ENCODE results near the gene DPP3. TPM values are rescaled to one million over a fixed set of nuclear protein-coding genes. Genes with fewer than 3 reads are reported as not detected.

Gene DPP3
- total and polyA plus RNA-seq, 12 donors: 6.2 to 28.9 (median 14.7) TPM

DNA sequence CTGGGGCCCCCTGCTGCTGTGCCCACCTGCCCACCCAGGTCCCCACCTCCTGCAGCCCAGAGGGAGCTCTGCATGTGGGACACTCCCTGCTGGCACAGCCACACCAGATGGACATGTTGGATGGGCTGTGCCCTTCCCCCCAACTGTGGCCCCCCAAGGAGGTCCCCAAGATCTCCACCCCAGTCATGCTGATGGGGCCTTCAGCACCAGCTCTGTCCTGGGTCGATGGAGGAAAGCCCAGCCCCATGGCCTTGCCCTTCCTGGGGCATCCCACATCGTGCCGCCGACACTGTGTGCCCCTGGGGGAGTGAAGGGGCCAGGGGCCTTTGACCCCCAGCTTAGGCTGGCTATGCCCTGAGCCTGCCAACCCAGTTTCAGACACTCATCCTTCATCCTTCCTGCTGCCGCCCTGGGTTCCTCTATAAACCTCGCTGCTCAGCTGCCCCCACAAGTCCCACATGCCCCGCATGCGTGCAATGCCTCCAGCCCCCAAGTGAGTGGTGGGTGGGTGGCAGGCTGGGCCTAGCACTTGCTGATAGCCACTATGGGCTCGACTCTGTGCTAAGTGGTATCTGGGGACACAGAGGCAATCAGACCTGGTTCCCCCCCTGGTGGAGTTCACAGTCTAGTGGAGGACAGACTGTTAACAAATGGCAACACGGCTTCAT is 3.9 kb upstream of the DPP3 start:
- 79 to 82% methylated on average over 10 of the region's 10 CpGs for WGBS, 2 donors
- no peak overlapping the region for H3K27ac ChIP-seq
- H3K4me3 ChIP-seq: no peak overlapping the region
- intact Hi-C loops (cut with DNase I): loop anchor here in 1 of 10 donors (5.0 kb wide), 1 partner anchor 69 kb away; no protein-coding TSS in a partner anchor
- ATAC-seq (no peak), DNase-seq (no peak)
- H3K9me3 ChIP-seq: no peaks in the 10 kb centered on the region
- no peaks in the 10 kb centered on the region for H3K27me3 ChIP-seq
- TF ChIP-seq, protein P1, sequence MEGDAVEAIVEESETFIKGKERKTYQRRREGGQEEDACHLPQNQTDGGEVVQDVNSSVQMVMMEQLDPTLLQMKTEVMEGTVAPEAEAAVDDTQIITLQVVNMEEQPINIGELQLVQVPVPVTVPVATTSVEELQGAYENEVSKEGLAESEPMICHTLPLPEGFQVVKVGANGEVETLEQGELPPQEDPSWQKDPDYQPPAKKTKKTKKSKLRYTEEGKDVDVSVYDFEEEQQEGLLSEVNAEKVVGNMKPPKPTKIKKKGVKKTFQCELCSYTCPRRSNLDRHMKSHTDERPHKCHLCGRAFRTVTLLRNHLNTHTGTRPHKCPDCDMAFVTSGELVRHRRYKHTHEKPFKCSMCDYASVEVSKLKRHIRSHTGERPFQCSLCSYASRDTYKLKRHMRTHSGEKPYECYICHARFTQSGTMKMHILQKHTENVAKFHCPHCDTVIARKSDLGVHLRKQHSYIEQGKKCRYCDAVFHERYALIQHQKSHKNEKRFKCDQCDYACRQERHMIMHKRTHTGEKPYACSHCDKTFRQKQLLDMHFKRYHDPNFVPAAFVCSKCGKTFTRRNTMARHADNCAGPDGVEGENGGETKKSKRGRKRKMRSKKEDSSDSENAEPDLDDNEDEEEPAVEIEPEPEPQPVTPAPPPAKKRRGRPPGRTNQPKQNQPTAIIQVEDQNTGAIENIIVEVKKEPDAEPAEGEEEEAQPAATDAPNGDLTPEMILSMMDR (IDR thresholded peaks at IDR 0.05): no peak
- H3K4me1 ChIP-seq: peaks cover 0 to 22% (median 17%) of the 10 kb centered on the region in 9 donors
- H3K36me3 ChIP-seq: peaks cover 0 to 54% (median 11%) of the 10 kb centered on the region in 9 donors

DNA sequence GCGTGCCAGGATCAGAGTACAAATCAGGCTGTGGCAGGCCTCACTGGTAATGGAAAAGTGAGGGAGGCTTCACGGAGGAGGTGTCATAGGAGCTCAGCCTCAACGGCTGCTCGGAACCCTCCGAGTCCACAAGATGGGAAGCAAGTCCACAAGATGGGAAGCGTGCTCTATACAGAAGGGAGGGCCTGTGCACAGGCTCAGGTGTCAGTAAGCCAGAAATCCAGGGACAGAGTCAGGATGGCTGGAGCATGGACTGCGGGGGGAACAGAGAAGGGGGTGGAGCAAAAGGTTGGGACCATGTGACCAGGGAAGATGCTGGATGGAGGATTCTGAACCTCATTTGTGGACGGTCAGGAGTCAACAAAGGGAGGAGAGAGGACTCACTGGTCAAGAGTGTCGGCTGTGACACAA is 3.4 kb upstream of the DPP3 start:
- Histone ChIP-seq H3K27me3 (no peaks in the 10 kb centered on the region), H3K27ac (no peak overlapping the region), H3K4me3 (no peak overlapping the region), H3K4me1 (peaks cover 0 to 22% (median 17%) of the 10 kb centered on the region in 9 donors), H3K9me3 (no peaks in the 10 kb centered on the region), H3K36me3 (peaks cover 0 to 49% (median 11%) of the 10 kb centered on the region in 9 donors)
- 61 to 64% methylated on average over 9 of the region's 9 CpGs for WGBS, 2 donors
- no peak for DNase-seq
- intact Hi-C loops (cut with DNase I): loop anchor here in 1 of 10 donors (5.0 kb wide), 1 partner anchor 70 kb away; no protein-coding TSS in a partner anchor
- ATAC-seq: no peak
- TF ChIP-seq, protein P1 (IDR thresholded peaks at IDR 0.05): no peak

DNA sequence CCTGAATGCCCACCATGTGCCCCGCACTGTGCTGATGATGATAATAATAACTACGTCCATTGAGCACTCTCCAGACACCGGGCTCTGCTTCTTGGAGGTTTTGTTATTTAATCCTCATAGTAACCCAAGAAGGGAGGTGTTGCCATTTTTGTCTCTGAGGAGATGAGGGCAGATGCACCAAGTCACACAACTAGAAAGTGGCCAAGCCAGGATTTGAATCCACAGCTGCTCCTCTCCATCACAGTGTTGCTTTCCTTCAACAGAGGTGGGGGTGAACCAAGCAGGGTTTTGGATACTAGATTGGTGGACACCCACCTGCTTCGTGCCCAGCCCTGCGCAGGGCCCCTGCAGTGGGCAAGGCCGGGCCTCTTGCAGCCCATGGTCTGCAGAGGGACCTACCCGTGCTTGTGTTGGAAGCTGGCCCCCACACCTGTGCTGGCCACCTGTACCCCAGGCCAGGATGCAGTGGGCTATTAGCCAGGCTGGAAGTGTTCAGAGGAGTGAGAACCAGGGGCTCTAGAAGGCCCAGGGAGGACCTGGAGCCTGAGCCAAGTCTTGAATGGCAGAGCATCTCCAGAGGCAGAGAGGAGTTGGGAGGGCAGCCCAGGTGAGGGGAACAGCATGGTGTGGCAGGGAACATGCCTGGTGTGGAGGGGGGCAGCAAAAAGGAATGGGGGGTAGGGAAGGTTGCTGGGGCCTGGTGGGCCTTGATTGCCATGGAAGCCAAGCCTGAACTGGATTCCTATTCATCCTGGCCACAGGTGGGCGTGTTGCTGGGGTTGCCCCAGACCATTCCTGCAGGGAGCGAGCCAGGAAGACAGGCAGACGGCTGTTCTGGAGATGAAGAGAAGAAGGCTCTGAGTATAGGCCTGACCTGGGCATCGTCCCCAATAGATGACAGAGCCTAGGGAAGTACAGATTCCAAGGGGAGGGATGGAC is 2.7 kb upstream of the DPP3 start:
- intact Hi-C loops (cut with DNase I): loop anchor here in 2 of 10 donors (2.0 to 5.0 kb wide), 2 partner anchors 69 to 70 kb away; no protein-coding TSS in a partner anchor
- Histone ChIP-seq H3K4me3 (no peak overlapping the region), H3K27ac (no peak overlapping the region), H3K36me3 (peaks cover 0 to 44% (median 11%) of the 10 kb centered on the region in 9 donors), H3K4me1 (peaks cover 0 to 22% (median 17%) of the 10 kb centered on the region in 9 donors), H3K9me3 (no peaks in the 10 kb centered on the region), H3K27me3 (no peaks in the 10 kb centered on the region)
- DNase-seq (no peak), ATAC-seq (no peak)
- WGBS, 2 donors: 85 to 86% methylated on average over 11 of the region's 11 CpGs
- TF ChIP-seq, protein P1 (IDR thresholded peaks at IDR 0.05): no peak

DNA sequence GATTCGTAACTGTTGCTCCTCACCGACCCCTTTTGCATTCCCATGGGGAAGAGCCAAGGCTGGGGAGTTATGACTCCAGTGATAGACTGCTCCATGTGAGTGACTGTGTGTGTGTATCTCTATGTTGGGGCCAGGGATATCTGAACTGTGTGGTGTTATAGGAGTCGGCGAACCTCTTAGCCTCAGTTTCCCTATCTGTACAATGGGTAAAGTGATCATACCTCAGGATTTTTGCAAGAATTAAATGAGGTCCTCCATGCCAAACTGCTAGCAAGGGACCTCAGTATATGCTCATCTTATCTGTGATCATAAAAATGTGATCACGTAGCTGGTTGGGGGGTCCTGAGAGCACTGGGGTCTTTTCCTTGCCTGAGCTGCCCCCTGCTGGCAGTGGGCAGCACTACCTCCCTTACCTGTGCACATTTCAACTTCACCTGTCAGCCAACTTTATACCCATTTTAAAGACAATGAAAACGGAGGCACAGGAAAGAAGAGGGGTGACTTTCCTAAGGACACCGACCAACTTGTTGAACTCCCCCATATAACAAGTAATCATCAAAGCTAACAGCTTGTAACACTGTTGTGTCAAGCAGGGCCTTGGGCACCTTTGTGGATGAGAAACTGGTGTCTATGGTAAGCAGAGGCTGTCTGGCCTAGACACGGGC is 1.4 kb upstream of the DPP3 start:
- Histone ChIP-seq H3K27ac (peak overlapping the region in 8 of 10 donors; percentile 86 to 96 (median 92)), H3K36me3 (peaks cover 0 to 44% (median 0%) of the 10 kb centered on the region in 9 donors), H3K27me3 (no peaks in the 10 kb centered on the region), H3K4me1 (peaks cover 0 to 22% (median 17%) of the 10 kb centered on the region in 9 donors), H3K4me3 (peak overlapping the region; percentile 68 to 98 (median 77)), H3K9me3 (no peaks in the 10 kb centered on the region)
- 51 to 52% methylated on average over 8 of the region's 8 CpGs for WGBS, 2 donors
- ATAC-seq (no peak), DNase-seq (no peak)
- TF ChIP-seq, protein P1 (IDR thresholded peaks at IDR 0.05): peak; percentile 25 to 74 (median 61)
- intact Hi-C loops (cut with DNase I): loop anchor here in 2 of 10 donors (2.0 to 5.0 kb wide), 2 partner anchors 70 to 72 kb away; no protein-coding TSS in a partner anchor

All from heart right ventricle (tissue), 16 donors.